GM23338 (cell line): Measurements from ENCODE around the gene IGF1R. TPM values are rescaled to one million over a fixed set of nuclear protein-coding genes. Genes with fewer than 3 reads are reported as not detected.

ENCODE experiments used
- ATAC-seq: fragments of 200-7000 bp; cut with Tn5 transposase; 3 replicates; pipeline ENCODE4 v1.9.1; 2020
- DNase-seq: peaks from one replicate; pipeline ENCODE4 v3.0.0-alpha.2; 2015; ENCODE audit warnings: low spot score
- H2AFZ ChIP-seq: fragments of 200-600 bp; sonication (generic); 2 replicates; pipeline ENCODE4 v1.8.0; 2016; ENCODE audit warnings: antibody characterized with exemption, mild to moderate bottlenecking, moderate library complexity
- H3F3A ChIP-seq: fragments of 200-600 bp; sonication (generic); replicated peaks from 2 replicates; pipeline ENCODE4 v1.8.0; 2017; ENCODE audit warnings: antibody characterized with exemption, mixed run types, low read depth
- H3K27ac ChIP-seq: fragments of 200-600 bp; sonication (generic); 2 replicates; pipeline ENCODE4 v1.6.1; 2016; ENCODE audit warnings: low read depth
- H3K27me3 ChIP-seq: fragments of 200-600 bp; sonication (generic); 2 replicates; pipeline ENCODE4 v1.8.0; 2016; ENCODE audit warnings: mild to moderate bottlenecking, mixed run types, moderate library complexity; ENCODE audit not compliant: insufficient read depth
- H3K36me3 ChIP-seq: fragments of 200-600 bp; sonication (generic); 2 replicates; pipeline ENCODE4 v1.8.0; 2016; ENCODE audit warnings: mild to moderate bottlenecking; ENCODE audit not compliant: insufficient read depth
- H3K4me1 ChIP-seq: fragments of 200-600 bp; sonication (generic); 2 replicates; pipeline ENCODE4 v1.8.0; 2016; ENCODE audit warnings: mild to moderate bottlenecking, moderate library complexity; ENCODE audit not compliant: insufficient read depth
- H3K4me2 ChIP-seq: fragments of 200-600 bp; sonication (generic); 2 replicates; pipeline ENCODE4 v1.7.1; 2017; ENCODE audit warnings: mixed run types
- H3K4me3 ChIP-seq: fragments of 200-600 bp; sonication (generic); 2 replicates; pipeline ENCODE4 v1.6.1; 2016; ENCODE audit warnings: mixed run types
- H3K79me2 ChIP-seq: fragments of 200-600 bp; sonication (generic); replicated peaks from 2 replicates; pipeline ENCODE4 v1.8.0; 2017; ENCODE audit warnings: mild to moderate bottlenecking; ENCODE audit not compliant: insufficient read depth
- H3K9me2 ChIP-seq: fragments of 200-600 bp; sonication (generic); 2 replicates; pipeline ENCODE4 v1.8.0; 2017; ENCODE audit not compliant: insufficient read depth
- H4K20me1 ChIP-seq: fragments of 200-600 bp; sonication (generic); replicated peaks from 2 replicates; pipeline ENCODE4 v1.8.0; 2017; ENCODE audit warnings: mild to moderate bottlenecking; ENCODE audit not compliant: insufficient read depth
- H3K27ac Mint-ChIP-seq: 2 replicates; pipeline ENCODE4 v1.8.0; 2020; ENCODE audit warnings: inconsistent platforms, mild to moderate bottlenecking, moderate library complexity, mixed read lengths
- H3K27me3 Mint-ChIP-seq: 3 replicates; pipeline ENCODE4 v1.8.0; 2022; ENCODE audit warnings: low read depth, mild to moderate bottlenecking, moderate library complexity, mixed read lengths, inconsistent platforms; ENCODE audit not compliant: insufficient read depth, poor library complexity
- H3K36me3 Mint-ChIP-seq: 3 replicates; pipeline ENCODE4 v1.8.0; 2021; ENCODE audit warnings: low read depth, mild to moderate bottlenecking, inconsistent platforms, moderate library complexity, mixed read lengths
- H3K4me1 Mint-ChIP-seq: 3 replicates; pipeline ENCODE4 v1.8.0; 2020; ENCODE audit warnings: mild to moderate bottlenecking, inconsistent platforms, mixed read lengths
- H3K4me3 Mint-ChIP-seq: 3 replicates; pipeline ENCODE4 v1.8.0; 2021; ENCODE audit warnings: moderate library complexity, mild to moderate bottlenecking, inconsistent platforms, mixed read lengths
- H3K9me3 Mint-ChIP-seq: 3 replicates; pipeline ENCODE4 v1.8.0; 2020; ENCODE audit warnings: moderate library complexity, mild to moderate bottlenecking, inconsistent platforms, mixed read lengths
- CREB1 ChIP-seq: fragments of 250-450 bp; sonication (Bioruptor Pico); IDR thresholded peaks from 2 replicates; pipeline ENCODE4 v1.5.0; 2020; ENCODE audit warnings: low read depth, mild to moderate bottlenecking, moderate library complexity
- EZH2 ChIP-seq: fragments of 200-600 bp; sonication (generic); IDR thresholded peaks from one replicate; pipeline ENCODE4 v1.8.0; 2017; ENCODE audit warnings: antibody characterized with exemption, mild to moderate bottlenecking, low read depth; ENCODE audit not compliant: unreplicated experiment
- POLR2AphosphoS5 ChIP-seq: IDR thresholded peaks from 2 replicates; pipeline ENCODE4 v1.6.1; 2016; ENCODE audit warnings: antibody characterized with exemption, low read depth
- STAT1 ChIP-seq: IDR thresholded peaks from one replicate; pipeline ENCODE4 v1.6.1; 2016; ENCODE audit warnings: antibody characterized with exemption; ENCODE audit not compliant: unreplicated experiment
- ZNF331 ChIP-seq: fragments of 250-450 bp; sonication (Bioruptor Pico); IDR thresholded peaks from 2 replicates; pipeline ENCODE4 v1.5.0; 2020; ENCODE audit warnings: low read depth, mild to moderate bottlenecking, moderate library complexity
- polyA plus RNA-seq: library from polyadenylated mRNA; unstranded; fragments of >200 nt; fragmentation: Nextera tagmentation; extraction: Ambion mirVana; gene quantifications from 2 replicates; pipeline ENCODE4 v1.2.1, GENCODE V29; 2016
- total RNA-seq: library from RNA; depleted of rRNA; stranded (reverse); fragments of >200 nt; shearing (Covaris generic); gene quantifications from 2 replicates; pipeline ENCODE4 v1.2.3, GENCODE V29; 2014
- TF ChIP-seq, protein P1 (sequence below): IDR thresholded peaks from one replicate; pipeline ENCODE4 v1.6.1; 2018; ENCODE audit warnings: antibody characterized with exemption; ENCODE audit not compliant: unreplicated experiment
- TF ChIP-seq, protein P2 (sequence below), 2 experiments: fragments of 200-600 bp in 1 of 2; sonication (generic) in 1 of 2; conservative IDR thresholded peaks; 2 replicates each; pipeline versions ENCODE4 v1.5.1 to v1.6.1; 2016 to 2017; ENCODE audit warnings: antibody characterized with exemption in 2 of 2, low read depth in 2 of 2, mild to moderate bottlenecking in 2 of 2, moderate library complexity in 1 of 2
- TF ChIP-seq, protein P3 (sequence below): IDR thresholded peaks from 2 replicates; pipeline ENCODE4 v1.6.1; 2016; ENCODE audit warnings: antibody characterized with exemption

Gene IGF1R
- total and polyA plus RNA-seq, 2 experiments from 2014 or later, result 20.4 to 92.2 TPM

DNA sequence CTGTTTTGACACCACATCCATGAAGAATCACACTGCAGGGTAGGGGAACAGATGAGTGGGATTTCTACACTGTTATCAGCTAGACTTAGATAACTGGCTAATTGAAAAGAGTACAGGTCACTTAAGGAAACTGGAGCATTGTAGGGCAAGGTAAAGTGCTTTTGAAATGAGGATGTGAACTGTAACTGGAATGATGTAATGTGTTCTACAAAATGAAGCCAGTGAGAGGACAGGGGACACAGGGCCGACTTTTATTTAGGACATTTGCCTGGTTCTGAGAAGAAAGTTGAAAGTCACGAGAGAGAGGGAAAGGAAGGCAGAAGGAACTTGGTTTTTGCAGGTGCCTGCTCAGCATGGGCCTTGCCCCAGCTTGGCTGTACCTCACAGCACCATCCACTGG lies 50.5 kb downstream of the IGF1R start:
- peaks cover 87% of the 10 kb centered on the region for H3K4me1 ChIP-seq

More for the DNA sequence above, 50.5 kb downstream of the IGF1R start:
- Histone ChIP-seq H3K4me3 (peak overlapping the region; percentile 18), H3K79me2 (peaks cover 100% of the 10 kb centered on the region), H4K20me1 (peaks cover 80% of the 10 kb centered on the region), H3K36me3 (no peaks in the 10 kb centered on the region), H3K9me2 (no peaks in the 10 kb centered on the region), H2AFZ (no peak overlapping the region), H3K27me3 (no peaks in the 10 kb centered on the region), H3K27ac (peak overlapping the region; percentile 58), H3F3A (no peaks in the 10 kb centered on the region), H3K4me2 (peak overlapping the region; percentile 33)
- no peak for TF ChIP-seq POLR2AphosphoS5
- TF ChIP-seq, protein P1, sequence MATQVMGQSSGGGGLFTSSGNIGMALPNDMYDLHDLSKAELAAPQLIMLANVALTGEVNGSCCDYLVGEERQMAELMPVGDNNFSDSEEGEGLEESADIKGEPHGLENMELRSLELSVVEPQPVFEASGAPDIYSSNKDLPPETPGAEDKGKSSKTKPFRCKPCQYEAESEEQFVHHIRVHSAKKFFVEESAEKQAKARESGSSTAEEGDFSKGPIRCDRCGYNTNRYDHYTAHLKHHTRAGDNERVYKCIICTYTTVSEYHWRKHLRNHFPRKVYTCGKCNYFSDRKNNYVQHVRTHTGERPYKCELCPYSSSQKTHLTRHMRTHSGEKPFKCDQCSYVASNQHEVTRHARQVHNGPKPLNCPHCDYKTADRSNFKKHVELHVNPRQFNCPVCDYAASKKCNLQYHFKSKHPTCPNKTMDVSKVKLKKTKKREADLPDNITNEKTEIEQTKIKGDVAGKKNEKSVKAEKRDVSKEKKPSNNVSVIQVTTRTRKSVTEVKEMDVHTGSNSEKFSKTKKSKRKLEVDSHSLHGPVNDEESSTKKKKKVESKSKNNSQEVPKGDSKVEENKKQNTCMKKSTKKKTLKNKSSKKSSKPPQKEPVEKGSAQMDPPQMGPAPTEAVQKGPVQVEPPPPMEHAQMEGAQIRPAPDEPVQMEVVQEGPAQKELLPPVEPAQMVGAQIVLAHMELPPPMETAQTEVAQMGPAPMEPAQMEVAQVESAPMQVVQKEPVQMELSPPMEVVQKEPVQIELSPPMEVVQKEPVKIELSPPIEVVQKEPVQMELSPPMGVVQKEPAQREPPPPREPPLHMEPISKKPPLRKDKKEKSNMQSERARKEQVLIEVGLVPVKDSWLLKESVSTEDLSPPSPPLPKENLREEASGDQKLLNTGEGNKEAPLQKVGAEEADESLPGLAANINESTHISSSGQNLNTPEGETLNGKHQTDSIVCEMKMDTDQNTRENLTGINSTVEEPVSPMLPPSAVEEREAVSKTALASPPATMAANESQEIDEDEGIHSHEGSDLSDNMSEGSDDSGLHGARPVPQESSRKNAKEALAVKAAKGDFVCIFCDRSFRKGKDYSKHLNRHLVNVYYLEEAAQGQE, result no peak
- no peak for TF ChIP-seq ZNF331
- TF ChIP-seq CREB1 (CRISPR knock-in tag), result no peak
- no peak for TF ChIP-seq EZH2
- no peak for TF ChIP-seq STAT1
- TF ChIP-seq, protein P2, sequence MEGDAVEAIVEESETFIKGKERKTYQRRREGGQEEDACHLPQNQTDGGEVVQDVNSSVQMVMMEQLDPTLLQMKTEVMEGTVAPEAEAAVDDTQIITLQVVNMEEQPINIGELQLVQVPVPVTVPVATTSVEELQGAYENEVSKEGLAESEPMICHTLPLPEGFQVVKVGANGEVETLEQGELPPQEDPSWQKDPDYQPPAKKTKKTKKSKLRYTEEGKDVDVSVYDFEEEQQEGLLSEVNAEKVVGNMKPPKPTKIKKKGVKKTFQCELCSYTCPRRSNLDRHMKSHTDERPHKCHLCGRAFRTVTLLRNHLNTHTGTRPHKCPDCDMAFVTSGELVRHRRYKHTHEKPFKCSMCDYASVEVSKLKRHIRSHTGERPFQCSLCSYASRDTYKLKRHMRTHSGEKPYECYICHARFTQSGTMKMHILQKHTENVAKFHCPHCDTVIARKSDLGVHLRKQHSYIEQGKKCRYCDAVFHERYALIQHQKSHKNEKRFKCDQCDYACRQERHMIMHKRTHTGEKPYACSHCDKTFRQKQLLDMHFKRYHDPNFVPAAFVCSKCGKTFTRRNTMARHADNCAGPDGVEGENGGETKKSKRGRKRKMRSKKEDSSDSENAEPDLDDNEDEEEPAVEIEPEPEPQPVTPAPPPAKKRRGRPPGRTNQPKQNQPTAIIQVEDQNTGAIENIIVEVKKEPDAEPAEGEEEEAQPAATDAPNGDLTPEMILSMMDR (conservative IDR thresholded peaks at IDR 0.05; ENCODE audit: low read depth in 2 of 2), result no peak
- TF ChIP-seq, protein P3, sequence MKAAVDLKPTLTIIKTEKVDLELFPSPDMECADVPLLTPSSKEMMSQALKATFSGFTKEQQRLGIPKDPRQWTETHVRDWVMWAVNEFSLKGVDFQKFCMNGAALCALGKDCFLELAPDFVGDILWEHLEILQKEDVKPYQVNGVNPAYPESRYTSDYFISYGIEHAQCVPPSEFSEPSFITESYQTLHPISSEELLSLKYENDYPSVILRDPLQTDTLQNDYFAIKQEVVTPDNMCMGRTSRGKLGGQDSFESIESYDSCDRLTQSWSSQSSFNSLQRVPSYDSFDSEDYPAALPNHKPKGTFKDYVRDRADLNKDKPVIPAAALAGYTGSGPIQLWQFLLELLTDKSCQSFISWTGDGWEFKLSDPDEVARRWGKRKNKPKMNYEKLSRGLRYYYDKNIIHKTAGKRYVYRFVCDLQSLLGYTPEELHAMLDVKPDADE, result no peak
- no peaks in the 10 kb centered on the region for H3K36me3 Mint-ChIP-seq
- H3K27ac Mint-ChIP-seq, result no peak overlapping the region; the same call in 1 of the 2 replicates
- ATAC-seq, result peak; percentile 9
- no peak overlapping the region for H3K4me3 Mint-ChIP-seq
- no peaks in the 10 kb centered on the region for H3K9me3 Mint-ChIP-seq
- DNase-seq, result no peak
- H3K27me3 Mint-ChIP-seq, result peaks cover 3% of the 10 kb centered on the region
- peaks cover 69% of the 10 kb centered on the region for H3K4me1 Mint-ChIP-seq
